HCT116 (cell line): ENCODE data around the gene LNP1. TPM values are rescaled to one million over a fixed set of nuclear protein-coding genes. Genes with fewer than 3 reads are reported as not detected.

Experiments used
- ATAC-seq: fragments of 200-7000 bp; cut with Tn5 transposase; 2 replicates; pipeline ENCODE4 v1.9.1; 2020; ENCODE audit warnings: mild to moderate bottlenecking, moderate library complexity
- BruUV-seq: library from RNA; stranded (reverse); fragments of 400-500 nt; replicated peaks from 2 replicates; lab custom pipeline; 2021; lab: Mats Ljungman, UMichigan
- CTCF ChIA-PET: fragments of 300-600 bp; sonication (Branson Sonifier 250); formaldehyde crosslinking; loops from one replicate; lab custom pipeline; 2021; ENCODE audit warnings: antibody characterized with exemption; lab: Charles Lee
- POLR2A ChIA-PET: fragments of 300-600, 350-600 bp; sonication (Branson Sonifier 250); formaldehyde crosslinking; loops from one replicate; lab custom pipeline; 2021; ENCODE audit warnings: antibody characterized with exemption; lab: Charles Lee
- RAD21 ChIA-PET, 2 experiments: fragments of 300-600 bp; sonication (Branson Sonifier 250); formaldehyde crosslinking; loops; one replicate each; lab custom pipeline; 2023; ENCODE audit warnings: low total read pairs in 2 of 2; ENCODE audit not compliant: uncharacterized antibody in 2 of 2, unreplicated experiment in 2 of 2, low non-redundant PET in 1 of 2; lab: Charles Lee
- DNase-seq: peaks from one replicate; pipeline ENCODE4 v3.0.0-alpha.2; 2010; ENCODE audit warnings: low read depth, low spot score
- H2AFZ ChIP-seq: fragments of 200-600 bp; shearing (Covaris generic), sonication (generic); 2 replicates; pipeline ENCODE4 v1.6.1; 2017; ENCODE audit warnings: low read depth, mixed run types, mixed read lengths, antibody characterized with exemption, low read length; ENCODE audit not compliant: poor library complexity, severe bottlenecking
- H3K27ac ChIP-seq: 2 replicates; pipeline ENCODE4 v1.5.1; 2012; ENCODE audit warnings: low read depth, low read length
- H3K27me3 ChIP-seq: fragments of 200-600 bp; sonication (generic); 2 replicates; pipeline ENCODE4 v1.6.1; 2016; ENCODE audit warnings: mixed run types, low read length, mixed read lengths; ENCODE audit not compliant: insufficient read depth
- H3K36me3 ChIP-seq, 2 experiments: fragments of 200-500 bp in 1 of 2; fragments of 200-600 bp in 1 of 2; sonication (Bioruptor generic) in 1 of 2; sonication (generic) in 1 of 2; 2 replicates each; pipeline versions ENCODE4 v1.5.1 to v1.6.1; 2014 to 2016; ENCODE audit warnings: low read length in 2 of 2, inconsistent platforms in 1 of 2, mixed read lengths in 1 of 2, mixed run types in 1 of 2; ENCODE audit not compliant: insufficient read depth in 2 of 2, control insufficient read depth in 1 of 2
- H3K4me1 ChIP-seq, 2 experiments: fragments of 200-600 bp in 1 of 2; sonication (generic) in 1 of 2; 2 replicates each; pipeline versions ENCODE4 v1.5.1 to v1.6.1; 2012 to 2017; ENCODE audit warnings: low read length in 2 of 2, inconsistent platforms in 1 of 2, mild to moderate bottlenecking in 1 of 2, mixed read lengths in 1 of 2, mixed run types in 1 of 2, moderate library complexity in 1 of 2; ENCODE audit not compliant: insufficient read depth in 2 of 2, control insufficient read depth in 1 of 2
- H3K4me2 ChIP-seq: fragments of 200-600 bp; sonication (generic); 2 replicates; pipeline ENCODE4 v1.6.1; 2017; ENCODE audit warnings: mixed run types, low read length, mixed read lengths
- H3K4me3 ChIP-seq, 2 experiments: fragments of 200-600 bp in 1 of 2; sonication (generic) in 1 of 2; replicated peaks in 1 of 2; 2 replicates each; pipeline ENCODE4 v1.5.1; 2011 to 2016; ENCODE audit warnings: low read length in 2 of 2, control low read depth in 1 of 2, low read depth in 1 of 2, mild to moderate bottlenecking in 1 of 2, mixed read lengths in 1 of 2, mixed run types in 1 of 2
- H3K79me2 ChIP-seq: fragments of 200-600 bp; sonication (generic); 2 replicates; pipeline ENCODE4 v1.6.1; 2017; ENCODE audit warnings: mild to moderate bottlenecking, mixed run types, low read length, moderate library complexity, mixed read lengths; ENCODE audit not compliant: insufficient read depth
- H3K9ac ChIP-seq: fragments of 200-600 bp; sonication (generic); 2 replicates; pipeline ENCODE4 v1.6.1; 2016; ENCODE audit warnings: low read length, mixed read lengths
- H3K9me2 ChIP-seq: fragments of 200-600 bp; sonication (generic), shearing (Covaris generic); 2 replicates; pipeline ENCODE4 v1.6.1; 2017; ENCODE audit warnings: mixed run types, mild to moderate bottlenecking, moderate library complexity; ENCODE audit not compliant: insufficient read depth
- H3K9me3 ChIP-seq, 2 experiments: fragments of 200-500 bp in 1 of 2; fragments of 200-600 bp in 1 of 2; sonication (Bioruptor generic) in 1 of 2; sonication (generic) in 1 of 2; 2 replicates each; pipeline ENCODE4 v1.6.1; 2014 to 2017; ENCODE audit warnings: low read length in 2 of 2, mixed read lengths in 2 of 2, inconsistent platforms in 1 of 2, low read depth in 1 of 2, mild to moderate bottlenecking in 1 of 2, mixed run types in 1 of 2, moderate library complexity in 1 of 2; ENCODE audit not compliant: control insufficient read depth in 1 of 2, insufficient read depth in 1 of 2
- H4K20me1 ChIP-seq: fragments of 200-600 bp; sonication (generic), shearing (Covaris generic); 2 replicates; pipeline ENCODE4 v1.6.1; 2017; ENCODE audit warnings: mixed run types, mild to moderate bottlenecking, moderate library complexity; ENCODE audit not compliant: insufficient read depth
- CBX3 ChIP-seq: IDR thresholded peaks from 2 replicates; pipeline ENCODE4 v1.6.1; 2012; ENCODE audit warnings: low read depth
- CEBPB ChIP-seq: IDR thresholded peaks from 2 replicates; pipeline ENCODE4 v1.6.1; 2012; ENCODE audit warnings: low read depth
- EGR1 ChIP-seq: IDR thresholded peaks from 2 replicates; pipeline ENCODE4 v1.6.1; 2012; ENCODE audit warnings: low read depth
- EZH2phosphoT487 ChIP-seq: fragments of 200-600 bp; IDR thresholded peaks from 2 replicates; pipeline ENCODE4 v1.6.1; 2018; ENCODE audit warnings: antibody characterized with exemption, borderline replicate concordance
- FOSL1 ChIP-seq: IDR thresholded peaks from 2 replicates; pipeline ENCODE4 v1.6.1; 2012; ENCODE audit warnings: low read depth
- JUND ChIP-seq: IDR thresholded peaks from 2 replicates; pipeline ENCODE4 v1.6.1; 2012
- POLR2A ChIP-seq: IDR thresholded peaks from 2 replicates; pipeline ENCODE4 v1.7.0; 2011; ENCODE audit warnings: borderline replicate concordance; ENCODE audit not compliant: insufficient read depth, insufficient read length; ENCODE audit errors: extremely low read depth
- POLR2AphosphoS5 ChIP-seq: IDR thresholded peaks from 2 replicates; pipeline ENCODE4 v1.6.1; 2011; ENCODE audit warnings: mild to moderate bottlenecking, low read depth, low read length, moderate library complexity
- RAD21 ChIP-seq: IDR thresholded peaks from 2 replicates; pipeline ENCODE4 v1.6.1; 2012; ENCODE audit warnings: low read depth, mild to moderate bottlenecking
- SIN3A ChIP-seq: IDR thresholded peaks from 2 replicates; pipeline ENCODE4 v1.6.1; 2012; ENCODE audit warnings: low read depth
- SRF ChIP-seq: IDR thresholded peaks from 2 replicates; pipeline ENCODE4 v1.6.1; 2012; ENCODE audit warnings: low read depth
- TCF7L2 ChIP-seq: IDR thresholded peaks from 2 replicates; pipeline ENCODE4 v1.7.0; 2011; ENCODE audit warnings: borderline replicate concordance, inconsistent platforms; ENCODE audit not compliant: insufficient read depth, insufficient read length; ENCODE audit errors: extremely low read depth
- YY1 ChIP-seq: IDR thresholded peaks from 2 replicates; pipeline ENCODE4 v1.6.1; 2011; ENCODE audit warnings: low read length, low read depth, moderate library complexity, mild to moderate bottlenecking; ENCODE audit not compliant: insufficient replicate concordance; ENCODE audit errors: extremely low read depth
- ZFX ChIP-seq: fragments of 450-650 bp; IDR thresholded peaks from 2 replicates; pipeline ENCODE4 v1.6.1; 2017
- ZNF274 ChIP-seq: fragments of 200-500 bp; sonication (Bioruptor generic); IDR thresholded peaks from 2 replicates; pipeline ENCODE4 v1.6.1; 2014; ENCODE audit warnings: mild to moderate bottlenecking, low read depth, low read length, inconsistent platforms
- intact Hi-C: fragments of 100-400 bp; cut with micrococcal nuclease; formaldehyde crosslinking; loops from 2 replicates; pipeline ENCODE4 v1.10.0; 2022
- total RNA-seq: library from RNA; stranded (reverse); gene quantifications from one replicate; pipeline ENCODE4 v1.2.1, GENCODE V29; 2021; ENCODE audit not compliant: unreplicated experiment
- TF ChIP-seq, protein P1 (sequence below), 3 experiments: fragments of 200-600 bp in 1 of 3; sonication (generic) in 1 of 3; IDR thresholded peaks in 2 of 3; conservative IDR thresholded peaks in 1 of 3; 2 replicates each; pipeline ENCODE4 v1.5.1; 2012 to 2017; ENCODE audit warnings: low read depth in 2 of 3, low read length in 2 of 3, antibody characterized with exemption in 1 of 3, borderline replicate concordance in 1 of 3, control low read depth in 1 of 3, mild to moderate bottlenecking in 1 of 3, mixed read lengths in 1 of 3, mixed run types in 1 of 3, moderate library complexity in 1 of 3; ENCODE audit not compliant: insufficient read depth in 1 of 3
- TF ChIP-seq, protein P2 (sequence below): IDR thresholded peaks from 2 replicates; pipeline ENCODE4 v1.6.1; 2011; ENCODE audit warnings: mild to moderate bottlenecking, low read length, moderate library complexity; ENCODE audit not compliant: insufficient replicate concordance; ENCODE audit errors: extremely low read depth
- TF ChIP-seq, protein P3 (sequence below): IDR thresholded peaks from 2 replicates; pipeline ENCODE4 v1.6.1; 2012

LNP1 gene
- total RNA-seq, 1 experiment from 2014 or later = 1.6 TPM

DNA sequence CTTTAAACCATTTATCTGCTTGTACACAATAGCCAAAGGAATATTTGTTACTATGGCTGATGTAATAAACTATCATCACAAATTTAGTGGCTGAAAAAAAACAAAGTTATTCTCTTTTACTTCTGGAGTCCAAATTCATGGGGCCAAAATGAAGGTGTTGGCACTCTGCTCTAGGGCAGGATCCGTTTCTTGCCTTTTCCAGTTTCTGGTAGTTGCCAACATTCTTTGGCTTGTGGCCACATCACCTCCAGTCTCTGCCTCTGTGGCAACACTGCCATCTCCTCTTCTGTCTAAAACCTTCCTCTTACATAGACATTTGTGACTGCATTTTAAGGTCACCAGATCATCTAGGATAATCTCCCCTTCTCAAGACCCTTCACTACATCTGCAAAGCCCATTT is 39.4 kb upstream of the LNP1 start:
- H3K9ac ChIP-seq = no peak overlapping the region
- RAD21 ChIA-PET = no interaction called here
- BruUV-seq = no TSS peak

More for the DNA sequence above, 39.4 kb upstream of the LNP1 start:
- DNase-seq (no peak), ATAC-seq (no peak)
- no peak overlapping the region for H2AFZ ChIP-seq
- intact Hi-C loops = no loop called here
- POLR2A ChIA-PET = no interaction called here
- no peaks in the 10 kb centered on the region for H3K9me2 ChIP-seq
- CTCF ChIA-PET = no interaction called here
- H3K4me3 ChIP-seq = no peak overlapping the region
- TF ChIP-seq ZNF274 (no peak), YY1 (no peak), SIN3A (no peak), CEBPB (no peak), ZFX (no peak), SRF (no peak), EZH2phosphoT487 (no peak), EGR1 (no peak), POLR2AphosphoS5 (no peak), JUND (no peak), POLR2A (no peak), TCF7L2 (no peak), FOSL1 (no peak), RAD21 (no peak), CBX3 (no peak)
- TF ChIP-seq, protein P1, sequence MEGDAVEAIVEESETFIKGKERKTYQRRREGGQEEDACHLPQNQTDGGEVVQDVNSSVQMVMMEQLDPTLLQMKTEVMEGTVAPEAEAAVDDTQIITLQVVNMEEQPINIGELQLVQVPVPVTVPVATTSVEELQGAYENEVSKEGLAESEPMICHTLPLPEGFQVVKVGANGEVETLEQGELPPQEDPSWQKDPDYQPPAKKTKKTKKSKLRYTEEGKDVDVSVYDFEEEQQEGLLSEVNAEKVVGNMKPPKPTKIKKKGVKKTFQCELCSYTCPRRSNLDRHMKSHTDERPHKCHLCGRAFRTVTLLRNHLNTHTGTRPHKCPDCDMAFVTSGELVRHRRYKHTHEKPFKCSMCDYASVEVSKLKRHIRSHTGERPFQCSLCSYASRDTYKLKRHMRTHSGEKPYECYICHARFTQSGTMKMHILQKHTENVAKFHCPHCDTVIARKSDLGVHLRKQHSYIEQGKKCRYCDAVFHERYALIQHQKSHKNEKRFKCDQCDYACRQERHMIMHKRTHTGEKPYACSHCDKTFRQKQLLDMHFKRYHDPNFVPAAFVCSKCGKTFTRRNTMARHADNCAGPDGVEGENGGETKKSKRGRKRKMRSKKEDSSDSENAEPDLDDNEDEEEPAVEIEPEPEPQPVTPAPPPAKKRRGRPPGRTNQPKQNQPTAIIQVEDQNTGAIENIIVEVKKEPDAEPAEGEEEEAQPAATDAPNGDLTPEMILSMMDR (IDR thresholded peaks at IDR 0.05 in 2 of 3, conservative IDR thresholded peaks at IDR 0.05 in 1 of 3; ENCODE audit: borderline replicate concordance in 1 of 3, insufficient read depth in 1 of 3, low read depth in 2 of 3, low read length in 2 of 3) = no peak
- TF ChIP-seq, protein P2, sequence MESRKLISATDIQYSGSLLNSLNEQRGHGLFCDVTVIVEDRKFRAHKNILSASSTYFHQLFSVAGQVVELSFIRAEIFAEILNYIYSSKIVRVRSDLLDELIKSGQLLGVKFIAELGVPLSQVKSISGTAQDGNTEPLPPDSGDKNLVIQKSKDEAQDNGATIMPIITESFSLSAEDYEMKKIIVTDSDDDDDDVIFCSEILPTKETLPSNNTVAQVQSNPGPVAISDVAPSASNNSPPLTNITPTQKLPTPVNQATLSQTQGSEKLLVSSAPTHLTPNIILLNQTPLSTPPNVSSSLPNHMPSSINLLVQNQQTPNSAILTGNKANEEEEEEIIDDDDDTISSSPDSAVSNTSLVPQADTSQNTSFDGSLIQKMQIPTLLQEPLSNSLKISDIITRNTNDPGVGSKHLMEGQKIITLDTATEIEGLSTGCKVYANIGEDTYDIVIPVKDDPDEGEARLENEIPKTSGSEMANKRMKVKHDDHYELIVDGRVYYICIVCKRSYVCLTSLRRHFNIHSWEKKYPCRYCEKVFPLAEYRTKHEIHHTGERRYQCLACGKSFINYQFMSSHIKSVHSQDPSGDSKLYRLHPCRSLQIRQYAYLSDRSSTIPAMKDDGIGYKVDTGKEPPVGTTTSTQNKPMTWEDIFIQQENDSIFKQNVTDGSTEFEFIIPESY = no peak
- TF ChIP-seq, protein P3, sequence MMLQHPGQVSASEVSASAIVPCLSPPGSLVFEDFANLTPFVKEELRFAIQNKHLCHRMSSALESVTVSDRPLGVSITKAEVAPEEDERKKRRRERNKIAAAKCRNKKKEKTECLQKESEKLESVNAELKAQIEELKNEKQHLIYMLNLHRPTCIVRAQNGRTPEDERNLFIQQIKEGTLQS = no peak
- H3K36me3 ChIP-seq = peaks cover 7 to 38% of the 10 kb centered on the region in 2 experiments; a peak in 2 of 4 replicates
- H4K20me1 ChIP-seq = no peaks in the 10 kb centered on the region
- no peaks in the 10 kb centered on the region for H3K9me3 ChIP-seq
- no peak overlapping the region for H3K27ac ChIP-seq
- H3K27me3 ChIP-seq = no peaks in the 10 kb centered on the region
- H3K4me2 ChIP-seq = no peak overlapping the region
- no peaks in the 10 kb centered on the region for H3K79me2 ChIP-seq
- no peaks in the 10 kb centered on the region for H3K4me1 ChIP-seq
